Sigmoid colon (tissue), 7 donors: ENCODE results near the gene GFPT1. TPM values are rescaled to one million over a fixed set of nuclear protein-coding genes. Genes with fewer than 3 reads are reported as not detected.

Source experiments
- DNase-seq: peaks from one replicate; pipeline ENCODE4 v3.0.0-alpha.2; 2019
- H3K27ac ChIP-seq, 4 donors: fragments of 200-600 bp; sonication (generic); one replicate each; pipeline ENCODE4 v1.5.1; 2016 to 2019; ENCODE audit warnings: mild to moderate bottlenecking in 1 of 4
- H3K27me3 ChIP-seq, 3 donors: fragments of 200-600 bp; sonication (generic); one replicate each; pipeline ENCODE4 v1.5.1; 2019; ENCODE audit warnings: mild to moderate bottlenecking in 1 of 3
- H3K36me3 ChIP-seq, 4 donors: fragments of 200-600 bp; sonication (generic); one replicate each; pipeline ENCODE4 v1.5.1; 2016 to 2019
- H3K4me1 ChIP-seq, 4 donors: fragments of 200-600 bp; sonication (generic); one replicate each; pipeline ENCODE4 v1.5.1; 2017 to 2019
- H3K4me3 ChIP-seq, 4 donors: fragments of 200-600 bp; sonication (generic); one replicate each; pipeline ENCODE4 v1.5.1; 2017 to 2019; ENCODE audit warnings: mild to moderate bottlenecking in 2 of 4, moderate library complexity in 1 of 4
- H3K9me3 ChIP-seq, 4 donors: fragments of 200-600 bp in 3 of 4; sonication (generic) in 3 of 4; one replicate each; pipeline versions ENCODE4 v1.5.1 to v1.6.1; 2013 to 2019
- CTCF ChIP-seq, 4 experiments: fragments of 450-650 bp in 3 of 4; fragments of 200-600 bp in 1 of 4; IDR thresholded peaks; one replicate each; pipeline ENCODE4 v1.5.1; 2016 to 2019; ENCODE audit warnings: antibody characterized with exemption in 4 of 4, mild to moderate bottlenecking in 3 of 4, moderate library complexity in 2 of 4
- EP300 ChIP-seq, 4 donors: sonication (generic); formaldehyde crosslinking; IDR thresholded peaks; one replicate each; pipeline ENCODE4 v1.6.1; 2017; ENCODE audit warnings: antibody characterized with exemption in 4 of 4
- POLR2A ChIP-seq, 2 donors: fragments of 450-650 bp; IDR thresholded peaks; one replicate each; pipeline ENCODE4 v1.6.1; 2016; ENCODE audit warnings: antibody characterized with exemption in 2 of 2, mild to moderate bottlenecking in 2 of 2, moderate library complexity in 2 of 2
- POLR2AphosphoS5 ChIP-seq, 4 donors: sonication (generic); formaldehyde crosslinking; IDR thresholded peaks; one replicate each; pipeline ENCODE4 v1.6.1; 2017; ENCODE audit warnings: antibody characterized with exemption in 4 of 4
- WGBS, 2 donors: extraction: QIAGEN DNeasy Blood & Tissue Kit; methylation state at CpG; one replicate each; pipeline ENCODE4 v1.1.7; 2013; 5-methylcytosine and 5-hydroxymethylcytosine counted together
- intact Hi-C: fragments of 100-400 bp; cut with DNase I; formaldehyde crosslinking; loops from one replicate; pipeline ENCODE4 v1.15.1; 2023
- polyA plus RNA-seq, 3 donors: library from polyadenylated mRNA; stranded (reverse); fragments of 200-250 nt; gene quantifications; one replicate each; pipeline ENCODE4 v1.2.3, GENCODE V29; 2013
- total RNA-seq, 4 donors: library from RNA; depleted of rRNA; stranded (reverse); fragments of >200 nt; gene quantifications; one replicate each; pipeline ENCODE4 v1.1.0, GENCODE V29; 2016
- donor health status: healthy with polysubstance abuse.
- donor health status: Bipolar disorder and iron deficiency.
- donor health status: healthy.

Gene GFPT1
- total and polyA plus RNA-seq, 7 donors, result 14.5 to 45.5 (median 24.4) TPM

GRCh38 chr2:69280796-69281412 lies 106.1 kb downstream of the GFPT1 start:
- WGBS, 2 donors, result 94 to 98% methylated on average over 4 of the region's 4 CpGs
- Histone ChIP-seq H3K27ac (no peak overlapping the region), H3K9me3 (no peaks in the 10 kb centered on the region), H3K36me3 (no peaks in the 10 kb centered on the region), H3K4me3 (no peak overlapping the region), H3K27me3 (no peaks in the 10 kb centered on the region), H3K4me1 (peaks cover 0 to 3% (median 0%) of the 10 kb centered on the region in 4 donors)
- no peak for DNase-seq
- TF ChIP-seq EP300 (IDR thresholded peaks at IDR 0.05), result no peak
- no peak for TF ChIP-seq POLR2AphosphoS5 (IDR thresholded peaks at IDR 0.05)
- TF ChIP-seq POLR2A (IDR thresholded peaks at IDR 0.05), result no peak
- TF ChIP-seq CTCF (IDR thresholded peaks at IDR 0.05), result no peak
- intact Hi-C loops, result no loop called here

GRCh38 chr2:69279931-69280681 lies 106.9 kb downstream of the GFPT1 start:
- Histone ChIP-seq H3K27me3 (no peaks in the 10 kb centered on the region), H3K4me3 (no peak overlapping the region), H3K9me3 (no peaks in the 10 kb centered on the region), H3K4me1 (peaks cover 0 to 3% (median 0%) of the 10 kb centered on the region in 4 donors), H3K36me3 (no peaks in the 10 kb centered on the region), H3K27ac (no peak overlapping the region)
- DNase-seq, result no peak
- intact Hi-C loops, result no loop called here
- TF ChIP-seq POLR2A (IDR thresholded peaks at IDR 0.05) (no peak), POLR2AphosphoS5 (IDR thresholded peaks at IDR 0.05) (no peak), EP300 (IDR thresholded peaks at IDR 0.05) (no peak), CTCF (IDR thresholded peaks at IDR 0.05) (no peak)
- WGBS, 2 donors, result 82 to 88% methylated on average over 9 of the region's 9 CpGs

- TF ChIP-seq POLR2A (IDR thresholded peaks at IDR 0.05), result no peak
- TF ChIP-seq POLR2AphosphoS5 (IDR thresholded peaks at IDR 0.05), result no peak
- no peak for TF ChIP-seq EP300 (IDR thresholded peaks at IDR 0.05)
- TF ChIP-seq CTCF (IDR thresholded peaks at IDR 0.05), result no peak
- no peak for DNase-seq
- Histone ChIP-seq H3K27me3 (no peaks in the 10 kb centered on the region), H3K9me3 (no peaks in the 10 kb centered on the region), H3K4me1 (peaks cover 0 to 3% (median 0%) of the 10 kb centered on the region in 4 donors), H3K4me3 (no peak overlapping the region), H3K36me3 (no peaks in the 10 kb centered on the region), H3K27ac (no peak overlapping the region)
- whole genome bisulfite sequencing, 2 donors, result 93 to 98% methylated on average over 2 of the region's 2 CpGs
- intact Hi-C loops, result no loop called here
Observed at GRCh38 chr2:69279211-69279610, 107.8 kb downstream of the GFPT1 start.

GRCh38 chr2:69278366-69278765 lies 108.7 kb downstream of the GFPT1 start:
- DNase-seq, result no peak
- WGBS, 2 donors, result 64% methylated on average over 5 of the region's 5 CpGs
- peaks cover 0 to 3% (median 0%) of the 10 kb centered on the region in 4 donors for H3K4me1 ChIP-seq
- no peak overlapping the region for H3K27ac ChIP-seq
- H3K4me3 ChIP-seq, result no peak overlapping the region
- intact Hi-C loops, result no loop called here
- no peaks in the 10 kb centered on the region for H3K36me3 ChIP-seq
- TF ChIP-seq POLR2A (IDR thresholded peaks at IDR 0.05) (no peak), CTCF (IDR thresholded peaks at IDR 0.05) (no peak), POLR2AphosphoS5 (IDR thresholded peaks at IDR 0.05) (no peak), EP300 (IDR thresholded peaks at IDR 0.05) (no peak)
- H3K9me3 ChIP-seq, result no peaks in the 10 kb centered on the region
- no peaks in the 10 kb centered on the region for H3K27me3 ChIP-seq
